ENCODE data around the gene PBX3.
"Not testable (repeated sequence)": the region's sequence is repeated elsewhere in the genome, so short reads cannot be mapped to it uniquely, and the experiment has no call there.

PBX3 gene

DNA sequence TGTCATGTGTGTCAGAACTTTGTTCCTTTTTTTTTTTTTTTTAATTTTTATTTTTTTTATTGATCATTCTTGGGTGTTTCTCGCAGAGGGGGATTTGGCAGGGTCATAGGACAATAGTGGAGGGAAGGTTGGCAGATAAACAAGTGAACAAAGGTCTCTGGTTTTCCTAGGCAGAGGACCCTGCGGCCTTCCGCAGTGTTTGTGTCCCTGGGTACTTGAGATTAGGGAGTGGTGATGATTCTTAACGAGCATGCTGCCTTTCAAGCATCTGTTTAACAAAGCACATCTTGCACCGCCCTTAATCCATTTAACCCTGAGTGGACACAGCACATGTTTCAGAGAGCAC is 32.0 kb downstream of the PBX3 start:
- not testable (repeated sequence) for DNase-seq

DNA sequence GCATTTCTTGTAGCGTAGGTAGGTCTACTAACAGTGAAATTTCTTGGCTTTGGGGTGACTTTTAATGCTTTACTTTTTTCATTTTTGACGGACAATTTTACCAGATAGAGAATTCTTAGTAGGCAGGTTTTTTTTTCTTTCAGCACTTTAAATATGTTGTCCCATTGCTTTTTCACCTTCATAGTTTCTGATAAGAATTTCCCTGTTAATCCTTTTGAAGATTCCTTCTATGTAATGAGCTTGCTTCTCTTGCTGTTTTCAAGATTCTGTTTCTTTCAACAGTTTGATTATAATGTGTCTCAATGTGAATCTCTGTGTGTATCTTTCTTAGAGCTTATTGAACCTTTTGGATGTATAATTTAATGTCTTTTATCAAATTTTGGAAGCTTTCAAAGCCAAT is 35.5 kb downstream of the PBX3 start:
- DNase-seq: no peak

DNA sequence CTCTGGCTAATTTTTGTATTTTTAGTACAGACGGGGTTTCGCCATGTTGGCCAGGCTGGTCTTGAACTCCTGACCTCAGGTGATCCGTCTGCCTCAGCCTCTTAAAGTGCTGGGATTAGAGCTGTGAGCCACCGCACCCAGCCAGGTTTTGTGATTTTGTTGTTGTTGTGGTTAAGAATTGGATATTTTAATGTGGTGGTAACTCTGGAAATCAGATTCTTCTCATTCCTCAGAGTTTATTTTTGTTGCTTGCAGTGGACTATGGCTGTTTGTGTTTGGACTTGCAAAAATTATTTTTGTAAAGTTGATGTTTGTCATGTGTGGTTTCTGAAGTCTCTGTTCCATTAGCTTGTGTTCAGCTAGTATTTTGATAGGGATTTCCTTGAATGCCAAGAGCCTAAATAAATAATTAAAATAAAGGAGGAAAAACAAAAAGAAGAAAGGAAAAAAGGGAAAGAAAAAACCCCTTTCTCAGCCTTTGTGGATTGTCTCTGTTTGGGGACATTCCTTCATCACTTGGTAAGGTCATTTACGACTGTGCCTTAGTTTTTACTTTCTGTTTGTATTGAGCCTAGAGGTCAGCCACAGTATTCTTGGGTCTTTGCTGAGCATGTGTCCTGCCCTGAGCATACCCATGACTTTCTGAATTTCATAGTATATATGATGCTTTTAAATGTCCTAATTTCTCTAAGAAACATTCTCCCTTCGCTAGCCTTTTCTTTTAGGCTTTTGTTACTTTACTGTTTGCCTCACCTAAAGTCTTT is 37.3 kb downstream of the PBX3 start:
- DNase-seq: no peak

DNA sequence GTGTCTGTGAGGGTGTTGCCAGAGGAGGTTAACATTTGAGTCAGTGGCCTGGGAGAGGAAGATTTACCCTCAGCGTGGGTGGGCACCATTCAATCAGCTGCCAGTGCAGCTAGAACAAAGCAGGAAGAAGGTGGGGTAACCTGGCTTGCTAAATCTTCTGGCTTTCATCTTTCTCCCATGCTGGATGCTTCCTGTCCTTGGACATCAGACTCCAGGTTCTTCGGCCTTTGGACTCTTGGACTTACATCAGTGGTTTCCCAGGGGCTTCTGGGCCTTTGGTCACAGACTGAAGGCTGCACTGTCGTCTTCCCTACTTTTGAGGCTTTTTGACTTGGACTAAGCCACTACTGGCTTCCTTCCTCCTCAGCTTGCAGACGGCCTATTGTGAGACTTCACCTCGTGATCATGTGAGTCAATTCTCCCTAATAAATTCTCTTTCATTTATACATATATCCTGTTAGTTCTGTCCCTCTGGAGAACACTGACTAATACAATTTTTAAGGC is 38.1 kb downstream of the PBX3 start:
- peak; percentile 35 for DNase-seq

DNA sequence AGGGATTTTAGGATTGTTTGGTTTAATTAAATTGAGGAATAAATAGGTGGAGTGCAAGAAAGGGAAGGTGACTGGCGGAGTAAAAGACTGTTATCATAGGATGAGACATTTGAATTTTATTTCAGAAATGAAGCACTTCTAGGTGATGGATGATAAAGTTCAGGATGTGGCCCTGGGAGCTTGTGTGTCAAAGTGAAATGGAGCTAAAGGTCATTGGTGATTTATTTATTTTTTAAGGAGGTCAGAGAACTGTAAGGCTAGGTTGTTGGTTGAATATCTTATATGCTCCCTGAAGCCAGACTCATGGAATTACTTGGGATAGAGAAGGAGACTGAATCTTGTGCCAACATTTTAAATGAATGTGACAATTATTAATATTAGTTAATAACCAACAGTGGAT is 40.5 kb downstream of the PBX3 start:
- DNase-seq: no peak

DNA sequence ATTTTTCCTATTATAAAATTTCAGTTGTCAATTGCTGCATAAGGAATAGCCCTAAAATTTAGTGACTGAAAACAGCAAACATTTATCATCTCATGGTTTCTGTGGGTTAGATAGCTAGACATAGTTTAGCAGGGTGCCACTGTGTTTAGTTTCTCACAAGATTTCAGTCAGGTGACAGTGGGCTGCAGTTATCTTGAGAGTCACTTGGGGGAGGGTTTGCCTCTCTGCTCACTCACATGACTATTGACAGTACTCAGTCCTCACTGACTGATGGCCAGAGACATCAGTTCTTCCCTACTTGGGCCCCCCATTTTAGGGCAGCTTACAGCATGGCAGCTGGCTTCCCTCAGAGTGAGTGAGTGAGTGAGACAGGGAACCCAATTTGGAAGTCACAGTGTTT is 42.0 kb downstream of the PBX3 start:
- DNase-seq: no peak

DNA sequence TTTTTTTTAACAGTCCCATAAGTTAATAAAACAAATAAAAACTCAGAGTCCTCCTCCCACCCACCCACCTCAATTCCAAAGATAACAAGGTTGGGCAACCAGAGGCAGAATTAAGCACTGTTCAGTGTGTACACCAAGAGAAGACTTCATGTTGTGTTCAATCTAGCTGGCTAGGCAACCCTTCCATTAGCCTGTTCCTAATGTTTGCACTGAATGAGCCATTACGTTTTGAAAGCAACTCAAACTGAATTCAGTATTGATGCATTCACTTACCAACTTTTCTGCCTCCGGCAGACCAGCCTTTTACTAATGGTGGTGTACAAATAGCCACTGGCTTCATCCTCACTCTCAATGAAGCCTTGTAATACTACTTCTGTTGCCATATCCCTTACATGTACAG is 47.5 kb downstream of the PBX3 start:
- no peak for DNase-seq

DNA sequence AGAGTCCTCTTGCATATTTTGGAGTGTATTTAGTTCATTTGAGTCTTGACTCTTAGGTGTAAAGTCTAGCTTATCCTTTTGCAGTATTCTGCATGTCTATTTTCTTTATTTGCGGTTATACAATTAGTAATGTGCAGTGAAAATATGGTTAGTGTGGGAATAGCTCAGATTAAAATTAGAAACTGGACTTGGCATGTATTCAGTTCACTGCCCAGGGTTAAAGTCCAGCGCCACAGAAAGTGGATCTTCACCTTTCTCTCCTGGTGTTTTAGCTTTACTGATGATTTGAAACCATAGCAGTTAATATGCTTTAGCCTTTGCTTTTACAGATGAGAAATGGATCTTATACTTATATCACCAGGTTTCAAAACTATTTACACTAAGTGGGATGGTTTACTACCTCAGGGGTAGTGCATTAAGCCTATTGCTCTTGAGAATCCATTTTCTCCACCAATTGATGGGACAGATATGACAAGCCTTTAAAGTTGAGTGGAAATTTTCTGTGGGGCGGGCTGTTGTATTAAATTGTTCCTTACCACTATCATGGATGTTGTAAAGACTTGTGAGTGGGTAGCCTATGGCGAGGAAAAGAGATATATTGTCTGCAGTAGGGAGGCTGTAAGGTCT is 48.9 kb downstream of the PBX3 start:
- no peak for DNase-seq

DNA sequence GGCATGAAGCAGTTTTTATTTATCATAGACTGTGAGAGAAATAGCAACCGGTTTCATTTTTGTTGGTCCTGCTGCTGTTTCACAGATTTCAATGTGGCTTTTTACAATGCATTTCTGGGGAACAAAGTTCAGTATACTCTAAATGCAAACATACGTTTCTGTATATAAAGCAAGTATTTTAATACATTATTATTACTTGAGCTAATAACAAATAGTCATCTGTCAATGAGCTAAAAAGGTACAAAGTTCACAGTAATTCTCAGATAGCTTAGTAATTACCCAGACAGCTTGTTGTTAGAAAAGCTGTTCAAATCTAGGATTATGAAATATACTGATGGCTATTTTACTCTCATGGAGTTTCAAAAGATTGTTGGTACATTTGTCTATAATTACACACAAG is 50.8 kb downstream of the PBX3 start:
- no peak for DNase-seq

DNA sequence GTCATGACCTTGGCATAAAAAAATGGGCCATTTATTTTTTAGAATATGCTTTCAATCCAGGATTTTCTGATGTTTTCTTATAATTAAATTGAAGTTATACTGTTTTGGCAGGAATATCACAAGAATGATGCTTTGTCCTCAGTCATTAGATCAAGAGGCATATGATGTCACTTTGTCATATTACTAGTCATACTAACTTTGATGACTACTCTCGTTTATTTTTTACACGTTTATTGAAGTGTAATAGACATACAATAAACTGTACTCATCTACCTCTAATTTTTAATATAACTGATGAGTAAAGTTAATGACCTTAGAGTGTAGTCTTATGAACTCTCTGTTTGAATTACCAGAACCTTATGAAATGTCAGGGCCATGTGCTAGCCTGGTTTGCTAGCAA is 56.4 kb downstream of the PBX3 start:
- no peak for DNase-seq

DNA sequence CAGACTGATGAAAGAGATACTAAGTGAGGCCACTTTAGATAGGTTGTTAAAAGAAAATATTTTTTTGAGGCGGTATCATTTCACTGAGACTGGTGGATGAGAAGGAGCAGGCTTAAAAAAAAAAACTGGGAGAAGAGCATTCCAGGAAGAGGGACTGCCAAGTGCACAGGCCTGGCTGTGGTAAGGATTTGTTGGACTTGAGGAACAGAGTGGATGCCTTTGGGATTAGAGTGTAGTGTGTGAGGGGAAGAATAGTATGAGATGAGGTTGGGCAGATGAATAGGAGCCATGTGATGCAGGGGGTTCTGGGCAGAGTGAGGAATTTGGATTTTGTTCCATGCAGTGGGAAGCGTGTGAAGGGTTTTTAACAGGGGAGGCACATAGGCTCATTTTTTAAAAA is 57.9 kb downstream of the PBX3 start:
- no peak for DNase-seq

DNA sequence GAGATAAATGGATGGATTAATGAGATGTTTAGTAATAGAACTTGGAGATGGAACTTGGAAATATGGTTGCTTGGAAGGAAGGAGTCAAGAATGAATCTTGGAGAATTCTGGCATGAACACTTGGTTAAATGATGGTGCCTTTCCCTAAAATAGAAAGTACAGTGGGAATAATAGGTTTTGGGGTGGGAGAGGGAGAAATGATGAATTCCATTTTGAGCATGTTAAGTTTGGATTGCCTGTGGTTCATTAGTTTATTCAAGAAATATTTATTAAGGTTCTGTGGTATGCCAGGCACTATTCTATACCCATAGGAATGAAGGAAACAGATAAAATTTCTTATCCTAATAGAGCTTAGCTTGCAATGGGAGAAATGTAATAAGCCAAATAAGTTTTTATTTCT is 58.4 kb downstream of the PBX3 start:
- no peak for DNase-seq

DNA sequence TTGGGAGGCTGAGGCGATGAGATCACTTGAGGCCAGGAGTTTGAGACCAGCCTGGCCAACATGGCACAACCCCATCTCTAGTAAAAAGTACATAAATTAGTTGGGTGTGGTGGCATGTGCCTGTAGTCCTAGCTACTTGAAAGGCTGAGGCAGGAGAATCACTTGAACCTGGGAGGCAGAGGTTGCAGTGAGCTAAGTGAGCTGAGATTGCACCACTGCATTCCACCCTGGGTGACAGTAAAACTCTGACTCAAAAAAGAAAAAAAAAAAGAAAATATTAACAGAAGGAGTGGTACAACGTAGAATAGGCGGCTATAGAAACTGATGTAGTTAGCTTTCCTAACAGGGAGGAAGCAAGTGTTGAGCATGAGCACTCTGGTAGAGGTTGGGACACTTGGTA is 59.9 kb downstream of the PBX3 start:
- no peak for DNase-seq

DNA sequence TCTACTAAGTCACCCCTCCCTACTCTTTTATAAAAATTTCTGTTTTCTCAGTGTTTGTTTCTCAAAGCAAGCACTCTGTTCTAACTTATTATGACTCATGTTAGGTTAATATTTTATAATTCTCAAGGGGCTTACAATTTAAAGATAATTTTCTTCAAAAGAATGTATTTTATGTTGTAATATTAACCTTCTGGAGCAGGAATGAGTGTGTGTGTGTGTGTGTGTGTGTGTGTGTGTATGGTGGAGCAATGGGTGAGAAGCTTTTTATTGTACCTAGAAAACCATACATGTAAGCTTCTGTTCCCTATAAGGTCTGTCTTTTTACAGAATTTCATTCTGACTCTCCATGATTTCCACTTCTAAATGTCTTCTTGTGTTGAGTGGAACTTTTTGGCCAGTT is 63.0 kb downstream of the PBX3 start:
- DNase-seq: no peak

DNA sequence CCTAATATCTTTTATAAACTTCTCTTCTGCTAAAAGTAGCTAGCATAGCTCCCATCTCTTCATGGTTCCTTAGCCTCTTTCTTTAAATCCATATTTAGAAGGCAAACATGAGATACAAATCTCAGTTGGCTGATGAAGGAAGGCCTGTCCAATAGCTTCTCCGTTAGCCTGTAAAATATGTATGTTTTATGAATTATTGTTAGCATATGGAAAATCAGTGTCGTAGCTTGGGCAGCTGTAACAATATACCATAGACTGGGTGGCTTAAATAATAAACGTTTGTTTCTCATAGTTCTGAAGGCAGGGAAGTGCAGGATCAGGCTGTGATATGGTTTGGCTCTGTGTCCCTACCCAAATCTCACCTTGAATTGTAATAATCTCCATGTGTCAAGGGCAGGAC is 63.8 kb downstream of the PBX3 start:
- no peak for DNase-seq

DNA sequence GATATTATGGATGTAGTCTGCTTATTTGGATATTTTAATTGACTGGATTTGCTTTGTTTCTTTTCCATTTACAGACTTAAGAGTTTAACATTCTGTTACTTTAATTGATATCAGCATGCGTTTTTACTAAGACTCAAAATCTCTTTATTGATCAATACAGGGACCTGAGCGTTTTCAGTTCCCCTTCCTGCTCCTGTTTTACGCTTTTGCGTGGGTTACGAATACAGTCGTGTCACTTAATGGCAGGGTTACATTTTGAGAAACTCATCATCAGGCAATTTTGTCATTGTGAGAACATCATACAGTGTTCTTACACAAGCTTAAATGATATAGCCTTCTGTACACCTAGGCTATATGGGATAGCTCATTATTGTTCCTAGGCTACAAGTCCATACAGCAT is 65.2 kb downstream of the PBX3 start:
- no peak for DNase-seq

DNA sequence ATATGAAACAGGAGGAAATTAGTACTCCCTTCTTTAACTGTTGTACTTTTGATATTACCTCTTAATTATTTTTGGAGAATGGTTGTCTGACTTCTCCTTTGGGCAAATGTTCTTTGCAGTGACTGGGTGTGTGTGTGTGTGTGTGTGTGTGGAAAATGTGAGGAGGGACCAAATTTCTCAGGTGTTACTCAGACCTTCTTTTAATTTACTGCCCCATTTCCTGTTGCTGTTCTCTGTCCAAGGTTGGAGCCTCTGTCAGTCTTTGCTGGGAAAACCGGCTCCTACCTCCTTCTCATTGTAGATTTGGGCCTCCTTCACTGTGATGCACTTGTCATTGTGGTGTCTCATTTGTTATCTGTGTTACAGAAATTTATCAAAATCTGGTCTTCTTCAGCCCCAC is 68.4 kb downstream of the PBX3 start:
- no peak for DNase-seq

DNA sequence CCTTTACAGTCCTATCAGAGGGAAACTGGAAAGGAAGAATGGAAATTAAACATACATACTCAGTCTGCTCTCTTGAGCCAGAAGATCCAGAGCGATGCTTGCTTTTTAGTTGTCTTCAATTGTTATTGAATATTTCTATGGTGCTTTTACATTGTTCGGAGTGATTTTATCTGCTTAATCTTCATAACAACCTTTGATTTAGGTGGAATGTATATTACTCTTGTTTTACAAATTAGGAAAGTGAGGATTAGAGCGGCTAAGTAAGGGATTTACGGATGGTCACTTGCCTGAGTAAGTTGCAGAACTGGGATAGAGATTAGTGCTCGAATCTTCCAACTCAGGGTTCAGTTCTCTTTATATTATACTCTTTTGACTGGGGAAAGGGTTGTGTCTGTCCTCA is 69.1 kb downstream of the PBX3 start:
- DNase-seq: no peak

DNA sequence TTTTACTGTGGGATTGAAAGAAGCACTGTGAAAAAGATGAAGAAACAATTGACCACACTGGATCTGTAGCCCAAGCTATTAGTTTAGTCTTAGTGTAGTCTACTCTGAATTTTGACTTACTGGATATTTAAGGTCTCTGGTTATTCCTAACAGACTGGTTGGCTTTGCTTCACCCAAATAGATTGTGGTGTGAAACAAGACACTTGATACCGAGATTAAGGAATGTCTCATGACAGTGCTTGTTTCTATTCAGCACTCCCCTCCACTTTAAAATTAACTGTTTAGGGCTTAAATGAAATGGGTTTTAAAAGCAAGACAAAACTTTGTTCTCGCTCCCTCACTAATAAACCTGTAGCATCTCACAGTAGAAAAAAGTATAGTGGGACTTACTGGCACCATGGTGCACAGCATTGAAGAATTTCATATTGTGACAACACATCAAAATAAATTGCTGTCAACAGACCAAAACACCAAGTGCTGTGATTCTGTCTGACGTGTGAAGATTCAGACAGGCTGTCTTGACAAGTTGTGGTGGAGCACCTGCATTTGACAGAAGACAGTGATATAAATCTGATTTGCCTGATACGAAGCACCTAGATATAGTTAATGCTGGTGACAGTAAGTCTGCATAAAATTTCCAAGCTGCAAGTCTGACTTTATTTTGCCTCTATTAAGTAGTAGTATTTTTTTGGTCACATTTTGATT is 73.1 kb downstream of the PBX3 start:
- DNase-seq: no peak

DNA sequence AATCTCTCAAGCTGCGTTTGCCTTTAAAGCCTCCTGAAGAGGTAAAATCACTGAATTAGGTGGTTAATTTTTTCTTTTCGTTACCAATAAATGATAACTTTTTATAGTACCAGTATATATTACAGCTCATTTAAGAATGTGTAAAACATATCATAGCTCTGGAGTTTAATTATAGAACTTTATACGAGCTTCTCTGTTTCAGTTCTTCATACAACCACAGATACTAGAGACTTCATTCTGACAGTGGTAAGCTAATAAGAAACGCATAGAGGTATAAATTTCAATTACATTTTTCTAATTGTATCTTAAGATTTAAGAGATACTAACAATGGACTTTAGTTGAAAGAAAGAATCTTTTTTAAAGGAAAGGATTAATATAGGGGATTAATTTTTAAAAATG is 73.9 kb downstream of the PBX3 start:
- no peak for DNase-seq

DNA sequence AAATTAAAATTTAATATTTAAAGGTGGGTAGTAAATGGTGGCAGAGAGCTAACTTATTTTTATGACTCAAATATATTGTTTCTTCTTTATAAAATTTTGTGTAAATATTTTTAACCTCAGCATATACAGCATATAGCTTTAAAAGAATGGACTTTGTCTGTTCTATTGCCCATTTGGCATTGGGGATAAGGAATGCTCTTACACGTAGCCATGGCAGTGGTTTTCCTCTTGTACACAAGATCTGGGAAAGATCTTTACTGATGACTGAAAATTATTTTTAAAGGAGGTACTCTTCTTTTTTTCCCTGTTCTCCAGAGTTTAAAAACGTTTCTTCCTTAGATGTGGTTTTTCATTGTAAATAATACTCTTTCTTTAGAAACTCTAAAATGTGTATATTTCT is 75.0 kb downstream of the PBX3 start:
- DNase-seq: no peak

DNA sequence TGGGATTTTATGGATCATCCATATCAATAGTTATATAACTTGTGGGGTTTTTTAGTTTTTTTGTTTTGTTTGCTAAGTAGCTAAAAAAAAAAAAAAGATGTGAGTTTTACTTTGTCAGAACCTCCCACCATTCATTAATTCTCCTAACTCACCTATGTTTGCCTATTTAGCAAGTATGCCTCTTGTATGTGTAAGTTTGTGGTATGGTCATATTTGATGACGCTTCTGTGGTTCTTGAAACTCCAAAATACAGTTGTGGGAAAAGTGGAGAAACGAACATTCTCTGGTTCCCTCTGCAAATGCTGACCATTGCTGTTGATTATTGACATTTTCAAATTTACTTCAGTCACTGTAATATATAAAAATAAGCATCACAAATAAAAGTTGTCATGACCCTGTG is 75.7 kb downstream of the PBX3 start:
- DNase-seq: no peak

DNA sequence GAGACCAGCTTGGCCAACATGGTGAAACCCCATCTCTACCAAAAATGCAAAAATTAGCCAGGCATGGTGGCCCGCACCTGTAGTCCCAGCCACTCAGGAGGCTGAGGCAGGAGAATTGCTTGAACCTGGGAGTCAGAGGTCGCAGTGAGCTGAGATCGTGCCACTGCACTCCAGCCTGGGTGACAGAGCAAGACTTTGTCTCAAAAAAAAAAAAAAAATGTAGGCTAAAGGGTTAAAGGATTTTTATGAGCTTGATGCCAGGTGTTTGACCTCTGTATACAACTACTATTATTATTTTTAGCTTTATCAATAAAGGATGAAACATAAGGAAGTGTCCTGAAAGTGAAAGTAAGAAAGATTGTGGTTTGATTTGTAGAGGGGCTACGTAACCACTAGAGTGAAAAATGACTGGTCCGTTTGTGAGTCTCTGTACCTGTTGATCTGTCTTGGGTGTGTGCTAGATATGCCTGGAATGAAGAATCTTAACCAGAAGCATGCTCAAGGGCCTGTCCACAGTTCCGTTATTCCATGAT is 76.8 kb downstream of the PBX3 start:
- not testable (repeated sequence) for DNase-seq

DNA sequence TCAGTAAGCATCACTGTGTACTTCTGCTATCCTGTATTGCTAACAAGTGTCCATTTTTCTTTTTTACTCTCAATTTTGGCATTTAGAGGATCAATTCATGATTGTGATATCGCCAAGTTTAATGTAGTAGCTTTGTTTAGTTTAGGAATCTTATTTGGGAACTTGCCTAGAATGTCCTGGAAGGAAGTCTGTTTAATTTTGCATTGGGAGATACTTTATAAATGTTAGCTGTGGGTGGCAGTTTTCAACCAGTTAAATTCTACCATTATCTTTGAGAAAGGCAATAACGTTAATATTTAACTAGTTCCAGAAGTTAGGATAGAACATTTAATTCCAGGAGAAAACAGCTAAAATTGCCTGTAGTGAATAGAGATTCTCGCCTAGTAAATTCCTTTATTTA is 78.6 kb downstream of the PBX3 start:
- no peak for DNase-seq
